Mesenteric fat pad (tissue), 1 donor: ENCODE measurements around the gene HDAC8. TPM values are rescaled to one million over a fixed set of nuclear protein-coding genes. Genes with fewer than 3 reads are reported as not detected.
"Not testable (repeated sequence)": the region's sequence is repeated elsewhere in the genome, so short reads cannot be mapped to it uniquely, and the experiment has no call there.

ENCODE experiments used
- DNase-seq: peaks from one replicate; pipeline ENCODE4 v3.0.0-alpha.2; 2020; ENCODE audit warnings: low spot score
- total RNA-seq: library from RNA; stranded (reverse); fragmentation: NEBNext Ultra II Directional; extraction: Animal tissue kit (Norgen Biotek cat#: 25700); gene quantifications from one replicate; pipeline ENCODE4 v1.2.1, GENCODE V29; 2021
- donor health status: DM: yes; HTN: yes; CAD: no.

The HDAC8 gene
- total RNA-seq, 1 donor from 2014 or later = 32.9 TPM

DNA sequence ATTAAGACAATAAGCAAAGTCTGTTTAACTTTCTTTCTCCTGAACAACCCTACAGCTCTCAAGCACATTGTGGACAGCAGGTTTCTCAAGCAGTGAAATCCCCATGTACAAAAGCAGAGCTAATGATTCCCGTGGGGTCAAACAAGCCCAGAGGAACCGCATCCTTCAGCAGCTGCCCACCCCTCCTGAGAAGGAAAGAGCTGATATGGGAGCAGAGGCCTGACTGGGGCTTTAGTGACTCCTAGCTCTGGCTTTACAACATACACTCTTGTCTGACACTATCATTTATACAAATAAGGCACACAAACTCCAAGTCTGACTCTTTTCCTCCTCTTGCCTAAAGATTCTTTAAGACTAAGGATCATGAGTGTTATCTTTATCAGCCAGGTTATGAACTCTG lies 32.8 kb downstream of the HDAC8 start:
- DNase-seq = no peak

DNA sequence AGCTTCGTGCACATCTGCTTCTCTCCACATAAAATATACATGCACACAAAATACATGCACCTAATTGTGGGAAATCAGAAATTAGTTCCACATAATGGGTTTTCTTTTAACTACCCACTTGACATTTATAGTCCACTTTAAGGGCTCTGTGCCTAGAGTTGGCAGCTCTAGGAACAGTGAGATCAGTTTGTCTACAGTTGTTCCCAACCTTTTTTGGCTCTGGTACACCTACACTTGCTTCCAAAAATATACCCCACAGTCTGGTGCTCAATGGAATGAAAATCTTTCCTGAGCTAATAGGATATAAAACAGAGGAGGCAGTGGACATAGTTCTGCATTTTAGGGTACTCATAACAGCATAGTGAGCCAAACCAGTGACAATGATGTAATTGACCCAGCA lies 36.1 kb downstream of the HDAC8 start:
- DNase-seq = no peak

DNA sequence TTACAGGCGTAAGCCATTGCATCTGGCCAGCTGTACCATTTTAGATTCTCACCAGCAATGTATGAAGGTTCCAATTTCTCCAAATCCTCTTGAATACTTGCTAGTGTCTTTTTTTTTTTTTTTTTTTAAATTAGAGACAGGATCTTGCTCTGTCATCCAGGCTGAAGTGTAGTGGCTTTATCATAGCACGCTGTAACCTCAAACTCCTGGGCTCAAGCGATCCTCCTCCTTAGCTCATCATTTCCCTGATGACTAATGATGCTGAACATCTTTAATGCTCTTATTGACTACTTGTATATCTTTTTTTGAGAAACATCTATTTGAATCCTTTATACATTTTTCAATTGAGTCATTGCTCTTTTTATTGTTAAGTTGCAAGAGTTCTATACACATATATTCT lies 40.3 kb downstream of the HDAC8 start:
- DNase-seq = no peak

DNA sequence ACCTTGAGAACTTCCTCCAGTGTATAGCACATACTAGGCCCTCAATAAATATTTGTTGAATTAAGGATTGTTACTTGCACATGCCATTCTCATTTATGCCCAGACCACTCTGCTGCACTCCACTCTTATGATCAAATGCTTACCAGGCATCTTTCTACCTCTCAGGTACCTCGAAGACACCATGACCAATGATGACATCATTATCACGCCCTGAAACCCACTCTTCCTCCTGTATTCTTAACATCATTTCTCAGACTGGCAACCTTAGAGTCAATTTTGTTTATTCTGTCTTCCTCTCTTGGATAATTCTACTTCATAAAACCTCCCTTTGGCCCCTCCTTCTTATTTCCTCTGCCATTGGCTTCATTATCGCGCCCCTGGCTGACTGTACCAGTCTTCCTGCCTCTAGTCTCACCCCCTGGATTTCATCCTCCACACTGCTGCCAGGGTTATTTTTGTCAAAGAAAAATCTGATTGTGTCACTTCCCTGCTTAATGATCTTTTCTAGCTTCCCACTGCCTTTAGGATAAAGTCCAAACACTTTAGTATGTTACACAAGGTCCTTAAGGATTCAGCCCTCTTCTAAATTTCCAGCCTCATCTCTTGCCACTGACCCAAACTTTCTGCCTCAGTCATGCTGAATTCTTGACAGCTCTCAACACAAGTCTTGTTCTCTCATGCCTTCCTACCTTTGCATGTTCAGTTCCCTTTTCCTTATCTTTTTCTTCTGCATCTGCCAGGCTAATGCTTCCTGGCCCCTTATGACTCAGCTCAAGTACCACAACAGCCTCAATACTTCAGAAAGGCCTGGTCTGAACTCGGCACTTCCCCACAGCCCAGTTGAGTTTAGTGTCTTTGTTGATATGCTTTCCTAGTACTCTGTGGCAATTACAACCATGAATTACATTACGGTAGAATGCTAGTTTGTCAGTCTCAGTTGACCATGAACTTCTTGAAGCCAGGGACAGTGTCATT lies 45.8 kb downstream of the HDAC8 start:
- no peak for DNase-seq

DNA sequence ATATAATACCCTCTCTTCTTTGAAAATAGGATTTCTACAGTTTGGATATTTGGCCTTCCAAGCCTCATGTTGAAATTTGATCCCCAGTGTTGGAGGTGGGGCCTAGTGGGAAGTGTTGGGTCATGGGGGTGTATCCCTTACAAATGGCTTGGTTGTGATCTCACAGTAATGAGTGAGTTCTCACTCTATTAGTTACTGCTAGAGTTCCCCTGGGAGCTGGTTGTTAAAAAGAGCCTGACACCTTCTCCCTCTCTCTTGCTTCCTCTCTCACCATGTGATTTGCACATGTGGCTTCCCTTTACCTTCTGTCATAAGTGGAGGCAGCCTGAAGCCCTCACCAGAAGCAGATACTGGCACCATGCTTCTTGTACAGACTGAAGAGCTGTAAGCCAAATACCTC lies 73.9 kb downstream of the HDAC8 start:
- DNase-seq = no peak

DNA sequence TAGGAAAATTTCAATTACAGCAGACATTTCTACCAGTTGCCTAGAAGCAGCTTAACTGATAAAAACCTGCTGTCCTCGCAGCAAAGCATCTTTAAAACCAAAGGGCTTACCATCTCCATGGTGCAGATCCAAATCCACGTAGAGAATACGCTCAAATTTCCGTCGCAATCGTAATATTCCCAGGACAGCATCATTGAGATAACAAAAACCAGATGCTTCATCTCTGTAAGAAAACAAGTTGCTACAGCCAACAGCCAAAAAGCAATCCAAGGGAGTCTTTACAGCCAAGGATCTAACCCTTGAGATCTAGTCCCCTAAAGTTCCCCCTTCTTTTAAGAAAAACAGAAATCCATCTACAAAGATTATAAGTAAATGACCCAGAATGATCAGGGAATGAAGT lies 77.6 kb downstream of the HDAC8 start:
- no peak for DNase-seq

DNA sequence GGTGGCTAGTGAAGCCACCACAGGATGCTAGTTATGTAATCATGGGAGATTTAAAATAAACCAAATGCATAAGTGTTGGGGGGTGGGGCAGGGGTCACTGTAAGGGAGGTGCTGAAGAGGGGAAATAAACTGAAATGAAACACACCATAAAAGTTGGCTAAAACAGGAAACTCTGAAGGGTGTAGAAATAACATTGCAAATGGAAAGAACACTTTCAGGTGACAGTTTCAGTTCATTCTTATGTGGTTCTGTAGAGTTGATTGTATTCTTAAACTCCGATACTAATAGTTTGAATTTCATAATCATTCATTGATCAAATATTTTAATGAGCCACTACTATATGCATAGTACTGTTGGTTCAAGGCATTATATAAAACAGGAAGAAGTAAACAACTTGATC lies 80.1 kb downstream of the HDAC8 start:
- DNase-seq = no peak

DNA sequence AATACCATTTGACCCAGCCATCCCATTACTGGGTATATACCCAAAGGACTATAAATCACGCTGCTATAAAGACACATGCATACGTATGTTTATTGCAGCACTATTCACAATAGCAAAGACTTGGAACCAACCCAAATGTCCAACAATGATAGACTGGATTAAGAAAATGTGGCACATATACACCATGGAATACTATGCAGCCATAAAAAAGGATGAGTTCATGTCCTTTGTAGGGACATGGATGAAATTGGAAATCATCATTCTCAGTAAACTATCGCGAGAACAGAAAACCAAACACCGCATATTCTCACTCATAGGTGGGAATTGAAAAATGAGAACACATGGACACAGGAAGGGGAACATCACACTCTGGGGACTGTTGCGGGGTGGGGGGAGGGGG lies 82.4 kb downstream of the HDAC8 start:
- DNase-seq = not testable (repeated sequence)

DNA sequence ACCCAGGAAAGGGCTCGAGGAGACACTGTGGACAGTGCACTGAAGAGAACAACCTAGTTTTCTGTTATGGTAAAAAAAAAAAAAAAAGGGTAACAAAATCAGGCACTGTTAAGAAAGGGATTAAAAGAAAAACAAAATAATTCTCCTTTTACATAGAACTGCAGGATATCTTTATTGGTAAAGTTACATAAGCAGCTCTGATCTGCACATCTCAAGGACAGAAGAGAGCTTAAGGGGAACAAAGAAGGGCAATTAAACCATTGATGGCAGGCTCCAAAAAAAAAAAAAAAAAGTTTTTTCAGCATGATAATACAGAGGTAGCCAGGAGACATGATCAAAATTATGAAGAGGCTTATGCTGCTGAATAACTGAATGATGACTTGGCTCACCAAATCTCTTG lies 85.0 kb downstream of the HDAC8 start:
- DNase-seq = no peak

DNA sequence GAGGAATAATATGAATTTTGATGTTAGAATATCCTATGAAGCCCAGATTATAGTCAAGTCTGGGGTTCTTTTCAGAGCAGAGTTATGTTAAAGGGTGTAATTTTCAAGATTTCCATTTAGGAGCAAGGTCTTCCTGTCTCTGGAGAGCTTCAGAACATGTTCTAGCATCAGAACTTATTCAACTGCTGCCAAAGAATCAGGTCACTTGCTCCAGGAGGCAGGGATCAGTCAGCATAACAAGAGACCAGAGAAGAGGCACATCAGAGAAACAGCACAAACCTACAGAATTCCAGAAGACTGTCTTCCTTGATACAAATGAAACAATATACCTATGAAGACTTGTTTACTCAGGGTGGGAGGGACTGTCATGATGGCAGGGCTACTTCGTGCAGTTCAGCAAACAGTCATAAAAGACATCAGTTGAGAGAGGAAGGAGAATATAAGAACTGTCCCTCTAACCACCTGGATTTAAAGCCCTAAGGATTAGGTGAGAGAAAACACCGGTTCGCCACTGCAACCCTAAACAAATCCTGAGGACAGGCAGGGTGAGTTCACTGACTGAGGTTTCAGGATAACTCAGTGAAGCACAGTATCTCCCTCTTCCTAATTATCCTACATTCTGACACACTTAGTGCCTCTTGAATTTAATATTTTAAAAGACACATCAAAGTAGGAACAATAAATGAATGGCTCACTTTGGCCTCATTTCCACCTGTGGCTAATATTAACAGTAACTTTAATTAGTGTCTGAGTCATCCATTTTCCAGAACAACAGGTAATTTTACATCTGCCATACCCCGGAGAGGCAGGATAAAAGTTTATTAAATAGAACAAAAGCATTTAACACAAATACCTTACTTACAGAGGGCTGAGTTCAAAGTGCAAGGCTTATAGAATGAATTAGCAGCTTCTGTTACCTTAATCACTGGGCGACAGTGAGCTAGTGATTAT lies 93.0 kb downstream of the HDAC8 start:
- DNase-seq = no peak

DNA sequence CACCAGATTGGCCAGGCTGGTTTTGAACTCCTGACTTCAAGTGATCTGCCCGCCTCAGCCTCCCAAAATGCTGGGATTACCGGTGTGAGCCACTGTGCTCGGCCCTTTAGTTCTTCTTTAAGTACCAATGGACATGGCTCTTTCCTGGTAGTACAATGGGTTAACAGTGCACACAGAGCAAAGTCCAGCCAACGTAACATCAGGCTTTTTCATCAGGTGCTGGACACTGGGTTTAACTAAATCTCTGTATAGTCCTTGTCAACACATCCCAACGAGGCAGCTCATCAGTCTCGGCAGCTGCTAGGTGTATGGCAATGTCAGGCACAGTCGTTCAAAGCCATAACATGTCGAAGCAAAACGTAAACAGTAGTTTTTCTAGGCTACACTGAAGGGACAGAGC lies 93.8 kb downstream of the HDAC8 start:
- no peak for DNase-seq

DNA sequence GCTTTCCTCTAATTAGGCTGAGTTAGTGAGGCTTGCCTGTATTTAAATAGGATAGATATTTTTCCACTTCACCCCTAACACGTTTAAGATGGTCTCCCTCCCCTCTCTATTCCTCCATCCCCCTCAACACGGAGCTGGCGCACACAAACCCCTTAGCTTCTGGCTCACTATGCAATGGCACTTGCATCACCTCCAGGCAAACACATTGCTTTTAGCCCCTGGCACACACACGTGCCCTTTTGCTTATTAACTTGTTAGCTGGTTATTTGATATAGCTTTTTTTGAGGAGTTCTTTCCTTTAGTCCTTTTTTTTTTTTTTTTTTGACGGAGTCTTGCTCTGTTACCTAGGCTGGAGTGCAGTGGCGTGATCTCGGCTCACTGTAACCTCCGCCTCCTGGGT lies 94.3 kb downstream of the HDAC8 start:
- DNase-seq = no peak

DNA sequence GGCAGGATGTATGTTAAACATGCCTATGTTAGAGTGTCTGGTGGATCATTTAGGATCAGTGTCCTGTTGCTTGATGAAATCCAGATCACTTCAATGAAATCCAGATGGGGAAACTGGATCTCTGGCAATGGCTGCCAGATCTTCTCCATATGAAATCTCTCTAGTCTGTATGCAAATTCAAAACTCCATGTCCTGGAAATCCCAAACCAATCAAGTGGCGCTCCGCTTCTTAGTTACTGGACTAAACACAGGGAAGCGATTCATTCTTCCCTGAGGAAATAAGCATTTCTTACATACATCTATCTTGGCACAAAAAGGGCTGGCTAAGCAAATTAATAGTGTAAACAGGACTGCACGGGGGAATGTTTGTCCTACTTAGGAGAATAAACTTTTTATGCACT lies 94.9 kb downstream of the HDAC8 start:
- DNase-seq = no peak

DNA sequence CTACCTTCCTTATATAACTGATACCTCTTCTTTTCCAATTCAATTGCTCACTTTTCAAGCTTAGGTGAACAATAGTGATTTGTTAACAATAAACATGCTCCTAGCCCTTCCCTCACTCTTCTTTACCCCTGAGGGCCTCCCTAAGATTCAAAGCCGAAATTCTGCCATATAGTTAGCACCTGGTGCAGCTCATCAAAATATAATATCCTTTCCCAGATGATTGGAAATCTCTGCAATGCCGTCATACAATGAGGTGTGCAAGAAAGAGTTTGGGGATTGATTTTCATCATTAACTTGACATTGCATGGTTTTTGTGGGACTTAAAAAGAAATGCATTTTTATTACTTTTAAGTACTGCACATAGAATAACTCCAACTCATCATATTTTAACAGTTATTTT lies 95.3 kb downstream of the HDAC8 start:
- DNase-seq = no peak

DNA sequence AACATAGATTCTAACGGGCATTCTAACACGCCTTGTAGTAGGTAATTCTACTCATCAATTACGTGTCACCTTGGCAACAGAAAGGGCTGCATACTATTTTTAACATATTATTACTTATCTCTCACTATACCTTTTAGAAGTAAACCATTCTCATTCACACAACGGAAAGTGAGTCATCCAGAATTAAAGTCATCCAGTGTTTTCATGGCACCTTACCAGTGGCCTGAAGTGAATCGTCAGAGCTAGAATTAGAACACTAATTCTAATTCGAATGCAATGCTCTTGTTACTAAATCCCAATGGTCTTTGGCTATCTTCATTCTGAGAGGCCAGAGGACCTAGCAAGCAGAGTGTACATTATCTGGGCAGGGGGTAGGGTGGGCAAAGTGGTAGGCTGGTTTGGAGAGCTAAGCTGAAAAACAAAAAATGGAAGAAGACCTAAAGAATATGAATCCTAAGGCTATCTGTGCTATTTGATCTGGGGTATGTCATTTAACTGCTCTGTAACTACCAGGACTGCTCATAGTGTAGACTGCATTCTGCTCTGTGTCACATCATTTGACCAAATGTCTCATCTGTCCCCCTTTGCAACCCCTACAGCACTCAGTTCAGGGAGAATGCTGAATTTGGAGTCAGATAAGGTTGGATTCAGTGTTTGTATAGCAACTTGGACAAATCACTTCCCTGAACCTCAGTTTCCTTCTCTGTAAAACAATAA lies 96.5 kb downstream of the HDAC8 start:
- DNase-seq = no peak

DNA sequence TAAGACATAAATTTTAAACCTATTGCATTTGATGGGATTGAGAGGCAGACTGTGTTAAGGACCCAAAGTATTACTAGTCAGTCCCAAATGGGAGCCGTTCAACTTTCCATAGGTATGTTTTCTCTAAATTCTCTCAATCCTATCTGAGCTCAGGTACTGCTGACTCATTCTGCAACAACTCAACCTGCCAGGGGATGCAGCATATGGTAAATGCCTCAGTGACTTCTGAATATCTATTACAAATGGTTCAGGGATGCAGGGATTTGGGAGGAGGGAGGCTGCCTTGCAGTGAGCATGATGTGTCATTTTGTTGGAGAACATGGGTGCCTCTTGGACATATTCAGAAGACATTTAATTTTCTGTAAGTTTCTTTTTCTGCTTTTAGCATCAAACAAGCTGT lies 97.3 kb downstream of the HDAC8 start:
- no peak for DNase-seq

DNA sequence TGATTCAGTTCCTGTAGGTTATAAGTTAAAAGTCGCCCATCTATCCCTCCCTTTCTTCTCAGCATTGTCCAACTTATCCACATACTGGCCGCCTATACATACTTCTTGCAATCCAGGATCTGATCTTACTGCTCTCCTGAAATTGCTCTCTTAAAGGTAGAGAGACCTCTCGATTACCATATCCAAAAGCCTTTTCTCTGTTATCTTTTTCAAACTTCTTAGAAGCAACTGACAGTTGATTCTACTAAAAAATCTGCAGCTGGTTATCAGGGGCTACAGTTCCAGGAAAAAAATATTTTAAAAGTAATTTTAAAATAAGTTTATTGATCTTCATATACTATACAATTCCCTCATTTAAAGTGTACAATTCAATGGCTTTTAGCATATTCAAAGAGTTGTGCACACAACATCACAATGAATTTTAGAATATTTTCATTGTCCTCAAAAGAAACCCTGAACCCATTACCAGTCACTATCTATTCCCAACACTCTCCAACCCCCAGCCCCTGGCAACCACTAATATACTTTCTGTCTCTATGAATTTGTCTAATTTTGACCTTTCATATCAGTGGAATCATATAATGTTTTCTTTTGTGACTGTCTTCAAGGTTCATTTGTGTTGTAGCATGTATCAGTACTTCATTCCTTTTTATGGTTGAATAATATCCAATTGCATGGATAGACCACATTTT lies 102.0 kb downstream of the HDAC8 start:
- no peak for DNase-seq

DNA sequence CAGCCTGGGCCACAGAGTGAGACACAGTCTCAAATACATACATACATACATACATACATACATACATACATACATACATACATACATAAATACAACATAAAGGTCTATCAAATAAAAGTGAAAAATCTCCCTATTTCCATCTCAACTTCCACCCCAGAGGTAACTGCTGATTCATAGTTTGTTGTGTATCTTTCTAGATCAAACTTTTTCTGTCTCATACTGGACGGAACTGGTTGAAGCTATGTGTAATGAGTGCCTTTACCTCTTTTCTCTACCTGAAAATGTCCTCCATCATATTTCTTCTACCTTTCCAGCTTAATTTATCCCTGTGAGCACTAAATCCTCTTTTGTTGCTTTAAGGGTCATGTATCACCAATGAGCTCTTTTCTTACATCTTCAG lies 102.5 kb downstream of the HDAC8 start:
- DNase-seq = no peak

DNA sequence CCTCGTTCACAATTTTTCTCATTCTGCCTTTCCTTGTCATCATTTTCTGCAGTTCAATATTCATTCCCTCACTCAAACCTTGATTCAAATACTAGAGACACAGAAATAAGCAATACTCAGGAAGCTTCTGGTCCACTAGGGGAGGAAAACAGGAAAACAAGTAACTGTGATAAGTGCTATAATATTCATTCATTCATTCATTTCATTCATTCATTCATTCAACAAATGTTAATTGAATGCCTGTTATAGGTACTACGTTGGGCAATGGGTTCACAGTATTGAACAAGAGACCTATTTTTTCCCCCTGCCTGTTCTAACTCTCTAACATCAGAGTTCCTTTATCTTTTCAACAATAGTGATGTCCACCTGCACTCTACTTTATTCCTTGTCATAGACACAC lies 104.0 kb downstream of the HDAC8 start:
- no peak for DNase-seq

DNA sequence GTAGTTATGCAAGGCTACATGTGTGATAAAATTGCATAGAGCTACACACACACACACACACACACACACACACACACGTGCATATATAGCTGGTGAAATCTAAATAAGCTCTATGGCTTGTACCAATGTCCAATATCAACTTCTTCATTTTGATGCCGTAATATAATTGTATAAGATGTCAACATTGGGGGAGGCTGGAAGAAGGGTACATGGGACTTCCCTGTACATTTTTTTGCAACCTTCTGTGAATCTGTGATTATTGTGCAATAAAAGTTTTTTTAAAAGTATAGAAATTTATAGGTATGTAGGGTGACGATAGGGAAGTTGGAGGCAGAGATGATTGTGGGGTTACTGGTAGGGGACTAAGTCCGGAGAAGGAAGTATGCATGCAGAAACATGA lies 105.5 kb downstream of the HDAC8 start:
- DNase-seq = no peak

DNA sequence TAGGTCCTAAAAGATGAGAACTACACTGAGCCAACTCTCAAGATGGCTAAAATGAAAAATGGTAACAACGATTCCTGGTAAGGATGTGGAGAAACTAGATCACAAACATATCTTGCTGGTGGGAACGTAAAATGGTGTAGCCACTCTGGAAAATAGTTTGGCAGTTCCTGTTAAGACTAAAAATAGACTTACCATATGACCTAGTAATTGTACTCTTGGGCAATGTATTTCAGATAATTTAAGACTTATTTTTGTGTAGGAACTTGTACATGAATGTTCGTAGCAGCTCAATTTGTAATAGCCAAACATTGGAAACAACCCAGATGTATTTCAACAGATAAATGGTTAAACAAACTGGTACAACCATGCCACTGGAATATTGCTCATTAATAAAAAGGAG lies 106.2 kb downstream of the HDAC8 start:
- no peak for DNase-seq
